Measurements from ENCODE around the gene MOB3B.

GRCh38 chr9:27328483-27328882 lies 201.1 kb downstream of the MOB3B start:
- TF ChIP-seq EZH2 (IDR thresholded peaks at IDR 0.05; ENCODE audit: borderline replicate concordance, low read depth, low read length, poor library complexity, severe bottlenecking), result no peak
- no peak for TF ChIP-seq CTCF (conservative IDR thresholded peaks at IDR 0.05; ENCODE audit: low read depth, low read length)
